Fibroblast of skin of right biceps (primary cell): ENCODE data around the gene TMEM132E.
"Not testable (repeated sequence)": the region's sequence is repeated elsewhere in the genome, so short reads cannot be mapped to it uniquely, and the experiment has no call there.

Source experiments
- DNase-seq: peaks from one replicate; pipeline ENCODE4 v3.0.0-alpha.2; 2013

The TMEM132E gene

GRCh38 chr17:34579017-34579946 is at the start of gene TMEM132E:
Gene TMEM132E, plus strand, starts transcription at chr17:34579582. Its CDS starts 1,495 bp downstream, at chr17:34581077.
- peak; percentile 20 for DNase-seq

- DNase-seq, result no peak
Observed at GRCh38 chr17:34530918-34531317, 48.5 kb upstream of the TMEM132E start.

- DNase-seq, result no peak
Observed at GRCh38 chr17:34532281-34533065, 46.9 kb upstream of the TMEM132E start.

GRCh38 chr17:34533806-34534527 is 45.4 kb upstream of the TMEM132E start:
- no peak for DNase-seq

GRCh38 chr17:34537445-34537844 is 41.9 kb upstream of the TMEM132E start:
- DNase-seq, result no peak

DNA sequence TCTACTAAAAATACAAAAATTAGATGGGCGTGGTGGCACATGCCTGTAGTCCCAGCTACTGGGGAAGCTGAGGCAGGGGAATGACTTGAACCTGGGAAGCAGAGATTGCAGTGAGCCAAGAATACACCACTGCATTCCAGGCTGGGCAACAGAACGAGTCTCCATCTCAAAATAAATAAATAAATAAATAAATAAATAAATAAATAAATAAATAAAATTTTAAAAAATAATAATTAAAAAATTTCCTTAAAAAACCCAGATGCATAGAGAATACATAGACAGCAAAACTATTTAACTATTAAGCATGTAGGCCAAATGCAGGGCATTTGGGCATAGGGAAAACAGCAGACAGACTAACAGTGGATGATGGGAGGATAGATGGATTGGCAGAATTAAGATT is 40.8 kb upstream of the TMEM132E start:
- DNase-seq, result not testable (repeated sequence)

- no peak for DNase-seq
Observed at GRCh38 chr17:34539881-34540280, 39.5 kb upstream of the TMEM132E start.

GRCh38 chr17:34542700-34543336 is 36.6 kb upstream of the TMEM132E start:
- DNase-seq, result peak; percentile 12

- DNase-seq, result no peak
Observed at GRCh38 chr17:34547453-34548063, 31.8 kb upstream of the TMEM132E start.

GRCh38 chr17:34549966-34550365 is 29.4 kb upstream of the TMEM132E start:
- DNase-seq, result no peak

DNA sequence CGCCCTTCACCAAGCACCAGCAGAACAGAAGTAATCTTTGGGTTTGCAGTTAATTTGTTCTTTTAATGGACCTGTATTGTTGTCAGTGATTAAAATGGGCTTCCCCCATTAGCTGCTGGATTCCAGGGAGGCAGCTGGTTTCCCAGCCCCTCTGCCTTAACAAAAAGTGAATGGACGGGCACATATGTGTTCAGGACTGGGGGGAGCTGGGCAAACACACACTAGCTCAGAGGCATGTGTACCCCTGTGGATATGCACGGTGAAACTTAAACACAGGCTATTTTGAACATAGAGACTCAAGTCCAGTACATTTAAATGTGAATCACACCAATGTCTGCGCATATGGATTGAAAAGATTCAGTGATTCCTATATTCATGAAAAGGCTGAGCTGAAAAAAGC is 25.5 kb upstream of the TMEM132E start:
- no peak for DNase-seq

DNA sequence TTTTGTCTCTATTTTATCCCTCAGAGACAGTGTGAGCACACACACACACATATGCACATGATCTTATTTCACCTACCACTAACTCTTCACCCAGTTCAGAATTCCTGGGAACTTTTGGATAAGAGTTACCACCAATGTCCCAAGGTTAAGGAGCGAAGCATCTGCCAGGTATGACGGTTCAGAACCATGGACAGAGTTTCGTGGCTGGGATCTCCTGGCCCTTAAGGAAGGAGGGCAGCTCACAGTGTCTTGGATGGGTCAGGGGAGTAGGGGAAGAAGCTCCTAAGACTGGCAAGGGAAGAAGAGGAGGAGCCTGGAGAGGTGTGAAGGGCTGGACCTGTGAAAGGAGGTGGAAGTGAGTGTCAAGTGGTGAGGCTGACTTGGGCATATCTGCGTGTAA is 23.0 kb upstream of the TMEM132E start:
- peak; percentile 14 for DNase-seq

- DNase-seq, result no peak
Observed at GRCh38 chr17:34556931-34557330, 22.5 kb upstream of the TMEM132E start.

DNA sequence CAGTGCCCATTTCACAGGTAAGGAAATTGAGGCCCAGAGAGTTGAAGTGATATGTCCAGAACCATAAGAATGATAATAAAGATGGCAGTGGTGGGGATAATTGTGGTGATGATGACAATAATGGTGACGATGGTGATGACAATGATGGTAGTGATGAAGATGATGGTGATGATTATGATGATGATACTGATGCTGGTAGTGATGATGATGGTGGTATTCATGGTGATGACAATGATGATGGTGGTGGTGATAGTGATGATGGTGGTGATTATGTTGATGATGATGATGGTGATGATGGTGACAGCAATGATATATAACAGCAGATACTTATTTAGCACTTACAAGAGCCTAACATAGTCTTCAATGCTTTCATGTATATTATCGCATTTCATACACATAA is 18.1 kb upstream of the TMEM132E start:
- no peak for DNase-seq

- no peak for DNase-seq
Observed at GRCh38 chr17:34562387-34562786, 17.0 kb upstream of the TMEM132E start.

DNA sequence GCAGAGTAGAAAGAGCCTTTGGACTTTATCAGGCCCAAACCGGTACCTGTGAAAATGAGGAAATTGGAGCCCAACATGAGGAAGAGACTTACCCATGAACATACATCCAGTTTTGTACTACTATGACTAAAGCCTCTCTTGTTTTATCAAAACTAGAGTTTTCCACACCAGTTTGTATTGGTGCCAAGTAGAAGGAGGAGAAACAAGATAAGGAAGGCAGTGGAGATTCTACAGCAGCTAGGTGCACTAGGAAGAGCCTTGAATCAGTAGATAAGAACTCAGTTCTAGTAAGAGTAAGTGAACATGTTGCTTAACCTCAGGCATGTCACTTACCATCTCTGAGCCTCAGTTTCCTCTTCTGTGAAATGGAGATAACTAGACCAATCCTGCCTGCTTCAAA is 13.7 kb upstream of the TMEM132E start:
- no peak for DNase-seq

DNA sequence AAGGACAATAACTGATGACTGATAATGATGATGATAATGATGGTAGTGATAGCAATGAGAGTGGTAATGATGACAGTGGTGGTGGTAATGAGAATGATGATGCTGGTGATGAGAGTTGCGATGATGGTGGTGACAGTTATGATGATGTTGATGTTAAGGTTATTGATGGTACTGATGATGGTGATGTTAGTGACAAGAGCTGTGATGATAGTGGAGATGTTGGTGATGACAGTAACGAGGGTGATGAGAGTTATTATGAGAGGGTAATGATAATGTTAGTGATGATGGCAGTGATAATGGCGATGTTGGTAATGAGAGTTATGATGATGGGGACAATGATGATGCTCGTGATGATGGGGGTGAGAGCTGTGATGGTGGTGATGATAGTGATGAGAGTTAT is 13.2 kb upstream of the TMEM132E start:
- no peak for DNase-seq

- DNase-seq, result no peak
Observed at GRCh38 chr17:34566873-34567272, 12.5 kb upstream of the TMEM132E start.

- DNase-seq, result peak; percentile 25
Observed at GRCh38 chr17:34567691-34568465, 11.5 kb upstream of the TMEM132E start.

DNA sequence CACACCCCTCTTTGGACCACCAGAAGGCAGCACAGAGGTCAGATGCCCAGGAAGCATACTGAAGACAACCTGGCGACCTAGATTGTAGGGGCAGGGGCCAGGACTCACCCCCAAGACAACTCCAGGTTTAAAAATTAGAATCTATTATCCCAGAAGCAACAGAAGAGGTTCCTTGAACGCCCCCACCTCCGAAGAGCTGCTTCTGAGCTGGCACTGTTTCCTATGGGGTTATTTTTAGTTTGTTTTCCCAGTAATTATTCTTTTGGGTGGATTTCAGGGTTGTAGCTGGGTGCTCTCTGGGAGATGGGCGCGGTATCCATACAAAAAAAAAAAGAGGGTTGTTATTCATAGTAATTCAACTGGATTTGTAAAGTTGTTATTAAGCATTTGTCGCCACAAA is 10.4 kb upstream of the TMEM132E start:
- DNase-seq, result no peak

GRCh38 chr17:34569591-34569990 is 9.8 kb upstream of the TMEM132E start:
- DNase-seq, result no peak
